ENCODE measurements around the gene IL21. TPM values are rescaled to one million over a fixed set of nuclear protein-coding genes. Genes with fewer than 3 reads are reported as not detected.

The IL21 gene
- total RNA-seq, 3 donors from 2014 or later = not detected

GRCh38 chr4:122665161-122665929 lies 44.5 kb upstream of the IL21 start:
- H3K9me3 ChIP-seq = no peaks in the 10 kb centered on the region
- H3K27me3 ChIP-seq = no peaks in the 10 kb centered on the region
- intact Hi-C loops (cut with DNase I; ENCODE audit: low total_unique reads) = no loop called here
- no peak overlapping the region for H3K4me3 ChIP-seq
- DNase-seq (ENCODE audit: low spot score in 2 of 2) = no peak
- peak overlapping the region in 1 of 2 donors; percentile 3 for H3K27ac ChIP-seq
- H3K36me3 ChIP-seq = no peaks in the 10 kb centered on the region
- no peaks in the 10 kb centered on the region for H3K4me1 ChIP-seq
- TF ChIP-seq POLR2A (IDR thresholded peaks at IDR 0.05) = no peak
- no peak for TF ChIP-seq CTCF (IDR thresholded peaks at IDR 0.05)
- no peak for TF ChIP-seq POLR2AphosphoS5 (IDR thresholded peaks at IDR 0.05)

GRCh38 chr4:122663814-122664610 lies 43.1 kb upstream of the IL21 start:
- Histone ChIP-seq H3K9me3 (no peaks in the 10 kb centered on the region), H3K4me3 (no peak overlapping the region), H3K4me1 (no peaks in the 10 kb centered on the region), H3K27me3 (no peaks in the 10 kb centered on the region), H3K36me3 (no peaks in the 10 kb centered on the region), H3K27ac (no peak overlapping the region)
- intact Hi-C loops (cut with DNase I; ENCODE audit: low total_unique reads) = no loop called here
- TF ChIP-seq POLR2A (IDR thresholded peaks at IDR 0.05) (no peak), CTCF (IDR thresholded peaks at IDR 0.05) (no peak), POLR2AphosphoS5 (IDR thresholded peaks at IDR 0.05) (no peak)
- DNase-seq (ENCODE audit: low spot score in 2 of 2) = no peak

- Histone ChIP-seq H3K27me3 (no peaks in the 10 kb centered on the region), H3K4me3 (no peak overlapping the region), H3K36me3 (no peaks in the 10 kb centered on the region), H3K9me3 (no peaks in the 10 kb centered on the region), H3K27ac (no peak overlapping the region), H3K4me1 (no peaks in the 10 kb centered on the region)
- TF ChIP-seq POLR2A (IDR thresholded peaks at IDR 0.05) (no peak), POLR2AphosphoS5 (IDR thresholded peaks at IDR 0.05) (no peak), CTCF (IDR thresholded peaks at IDR 0.05) (no peak)
- no peak for DNase-seq (ENCODE audit: low spot score in 2 of 2)
- intact Hi-C loops (cut with DNase I; ENCODE audit: low total_unique reads) = no loop called here
Measured at GRCh38 chr4:122663291-122663690, 42.4 kb upstream of the IL21 start.

- DNase-seq (ENCODE audit: low spot score in 2 of 2) = no peak
- no peak overlapping the region for H3K27ac ChIP-seq
- intact Hi-C loops (cut with DNase I; ENCODE audit: low total_unique reads) = no loop called here
Measured at GRCh38 chr4:122662701-122663100, 41.8 kb upstream of the IL21 start.

More at GRCh38 chr4:122662701-122663100, 41.8 kb upstream of the IL21 start:
- TF ChIP-seq POLR2A (IDR thresholded peaks at IDR 0.05) (no peak), POLR2AphosphoS5 (IDR thresholded peaks at IDR 0.05) (no peak), CTCF (IDR thresholded peaks at IDR 0.05) (no peak)
- Histone ChIP-seq H3K4me1 (no peaks in the 10 kb centered on the region), H3K27me3 (no peaks in the 10 kb centered on the region), H3K36me3 (no peaks in the 10 kb centered on the region), H3K9me3 (no peaks in the 10 kb centered on the region), H3K4me3 (no peak overlapping the region)
